ENCODE data around the gene TAF15. TPM values are rescaled to one million over a fixed set of nuclear protein-coding genes. Genes with fewer than 3 reads are reported as not detected.

TAF15 gene
- total and polyA plus RNA-seq, 10 of the 15 experiments (the other 5 are each of a cell fraction or from before 2014, with no cell fraction given): 9.5 to 259 (median 40.4) TPM

DNA sequence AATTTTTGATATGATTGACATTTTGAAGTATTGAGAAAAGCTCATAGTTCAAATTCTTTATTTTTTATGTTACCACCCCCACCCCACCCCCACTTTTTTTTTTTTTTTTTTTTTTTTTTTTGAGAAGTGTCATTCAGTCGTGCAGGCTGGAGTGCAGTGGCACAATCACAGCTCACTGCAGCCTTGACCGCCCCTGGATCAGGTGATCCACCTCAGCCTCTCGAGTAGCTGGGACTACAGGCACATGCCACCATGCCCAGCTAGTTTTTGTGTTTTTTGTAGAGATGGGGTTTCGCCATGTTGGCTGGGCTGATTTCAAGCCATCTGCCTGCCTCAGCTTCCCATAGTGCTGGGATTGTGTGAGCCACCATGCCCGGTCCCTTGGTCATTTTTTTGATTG, 7.4 kb downstream of the TAF15 start:
- Histone ChIP-seq H3K4me1 (ENCODE audit: control insufficient read depth, insufficient read depth, low read length) (no peaks in the 10 kb centered on the region), H3K27ac (ENCODE audit: control insufficient read depth, insufficient read depth) (no peak overlapping the region), H3K4me2 (ENCODE audit: control insufficient read depth, insufficient read depth) (no peak overlapping the region), H3K79me2 (ENCODE audit: control insufficient read depth, insufficient read depth, low read length) (peaks cover 55% of the 10 kb centered on the region), H2AFZ (ENCODE audit: control insufficient read depth, low read depth, low read length) (no peak overlapping the region), H3K36me3 (ENCODE audit: control insufficient read depth in 2 of 2, insufficient read depth in 2 of 2, low read length in 1 of 2) (peaks cover 0 to 17% of the 10 kb centered on the region in 2 experiments; a peak in 3 of 4 replicates), H3K9me3 (replicated peaks; ENCODE audit: control insufficient read depth, insufficient read depth, low read length) (no peaks in the 10 kb centered on the region), H3K4me3 (no peak overlapping the region), H4K20me1 (ENCODE audit: control insufficient read depth, insufficient read depth) (peaks cover 2% of the 10 kb centered on the region; the same call in 1 of the 2 replicates), H3K27me3 (replicated peaks in 1 of 2; ENCODE audit: control insufficient read depth in 2 of 2, insufficient read depth in 2 of 2, low read length in 1 of 2) (no peaks in the 10 kb centered on the region), H3K9ac (ENCODE audit: control insufficient read depth, insufficient read depth, low read length) (no peak overlapping the region)
- ATAC-seq: no peak
- in situ Hi-C loops (cut with MboI) (no loop called here), intact Hi-C loops (cut with micrococcal nuclease; ENCODE audit: unreplicated experiment) (no loop called here)
- FAIRE-seq: no peak
- ChIA-PET SMC1A (ENCODE audit: uncharacterized antibody, unreplicated experiment) (interaction anchor here (1.2 to 2.2 kb wide), 4 partner anchors 11 to 203 kb away, joined by 3 to 9 read pairs (median 4); no protein-coding TSS in a partner anchor), CTCF (interaction anchor here (0.6 to 3.8 kb wide), 12 partner anchors 8 to 792 kb away, joined by 3 to 14 read pairs (median 4); partner anchors contain the start of gene TAF15), POLR2A (interaction anchor here (0.6 kb wide), 3 partner anchors 63 to 377 kb away, joined by 3 to 8 read pairs (median 3); partner anchors contain the start of gene CCL5), RAD21 (ENCODE audit: unreplicated experiment) (interaction anchor here (0.8 kb wide), 1 partner anchor 53 kb away, joined by 3 read pairs; no protein-coding TSS in a partner anchor)
- TF ChIP-seq, protein P1, sequence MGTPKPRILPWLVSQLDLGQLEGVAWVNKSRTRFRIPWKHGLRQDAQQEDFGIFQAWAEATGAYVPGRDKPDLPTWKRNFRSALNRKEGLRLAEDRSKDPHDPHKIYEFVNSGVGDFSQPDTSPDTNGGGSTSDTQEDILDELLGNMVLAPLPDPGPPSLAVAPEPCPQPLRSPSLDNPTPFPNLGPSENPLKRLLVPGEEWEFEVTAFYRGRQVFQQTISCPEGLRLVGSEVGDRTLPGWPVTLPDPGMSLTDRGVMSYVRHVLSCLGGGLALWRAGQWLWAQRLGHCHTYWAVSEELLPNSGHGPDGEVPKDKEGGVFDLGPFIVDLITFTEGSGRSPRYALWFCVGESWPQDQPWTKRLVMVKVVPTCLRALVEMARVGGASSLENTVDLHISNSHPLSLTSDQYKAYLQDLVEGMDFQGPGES (IDR thresholded peaks at IDR 0.05): no peak
- TF ChIP-seq MTA2 (IDR thresholded peaks at IDR 0.05; ENCODE audit: low read depth) (no peak), SIX5 (IDR thresholded peaks at IDR 0.05; ENCODE audit: low read depth, low read length, severe bottlenecking) (no peak), RBBP5 (conservative IDR thresholded peaks at IDR 0.05) (no peak), NFXL1 (IDR thresholded peaks at IDR 0.05; ENCODE audit: borderline replicate concordance) (no peak), IKZF1 (conservative IDR thresholded peaks at IDR 0.05) (no peak), WRNIP1 (IDR thresholded peaks at IDR 0.05; ENCODE audit: borderline replicate concordance, low read depth, low read length) (no peak), BRCA1 (IDR thresholded peaks at IDR 0.05; ENCODE audit: low read depth, low read length) (no peak), CREB1 (IDR thresholded peaks at IDR 0.05; ENCODE audit: low read depth) (no peak), FOS (IDR thresholded peaks at IDR 0.05; ENCODE audit: borderline replicate concordance, extremely low read depth, insufficient read length) (no peak)
- TF ChIP-seq, protein P2, sequence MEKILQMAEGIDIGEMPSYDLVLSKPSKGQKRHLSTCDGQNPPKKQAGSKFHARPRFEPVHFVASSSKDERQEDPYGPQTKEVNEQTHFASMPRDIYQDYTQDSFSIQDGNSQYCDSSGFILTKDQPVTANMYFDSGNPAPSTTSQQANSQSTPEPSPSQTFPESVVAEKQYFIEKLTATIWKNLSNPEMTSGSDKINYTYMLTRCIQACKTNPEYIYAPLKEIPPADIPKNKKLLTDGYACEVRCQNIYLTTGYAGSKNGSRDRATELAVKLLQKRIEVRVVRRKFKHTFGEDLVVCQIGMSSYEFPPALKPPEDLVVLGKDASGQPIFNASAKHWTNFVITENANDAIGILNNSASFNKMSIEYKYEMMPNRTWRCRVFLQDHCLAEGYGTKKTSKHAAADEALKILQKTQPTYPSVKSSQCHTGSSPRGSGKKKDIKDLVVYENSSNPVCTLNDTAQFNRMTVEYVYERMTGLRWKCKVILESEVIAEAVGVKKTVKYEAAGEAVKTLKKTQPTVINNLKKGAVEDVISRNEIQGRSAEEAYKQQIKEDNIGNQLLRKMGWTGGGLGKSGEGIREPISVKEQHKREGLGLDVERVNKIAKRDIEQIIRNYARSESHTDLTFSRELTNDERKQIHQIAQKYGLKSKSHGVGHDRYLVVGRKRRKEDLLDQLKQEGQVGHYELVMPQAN (conservative IDR thresholded peaks at IDR 0.05): no peak
- TF ChIP-seq, protein P3, sequence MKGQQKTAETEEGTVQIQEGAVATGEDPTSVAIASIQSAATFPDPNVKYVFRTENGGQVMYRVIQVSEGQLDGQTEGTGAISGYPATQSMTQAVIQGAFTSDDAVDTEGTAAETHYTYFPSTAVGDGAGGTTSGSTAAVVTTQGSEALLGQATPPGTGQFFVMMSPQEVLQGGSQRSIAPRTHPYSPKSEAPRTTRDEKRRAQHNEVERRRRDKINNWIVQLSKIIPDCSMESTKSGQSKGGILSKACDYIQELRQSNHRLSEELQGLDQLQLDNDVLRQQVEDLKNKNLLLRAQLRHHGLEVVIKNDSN (IDR thresholded peaks at IDR 0.05; ENCODE audit: borderline replicate concordance, extremely low read length, insufficient read depth, low read depth, low read length): no peak
- 84% methylated on average over 4 of the region's 5 CpGs for WGBS (ENCODE audit: insufficient coverage, insufficient replicate concordance, low lambda C conversion rate, missing lambda C conversion rate)
- no TSS peak for BruUV-seq (replicated peaks)
- no peak for DNase-seq (ENCODE audit: low read depth, low spot score)

All from GM12878 (cell line).